Measurements from ENCODE around the gene RALGPS1.

- TF ChIP-seq POLR2AphosphoS5 (IDR thresholded peaks at IDR 0.05) (no peak), CTCF (IDR thresholded peaks at IDR 0.05) (peak in 2 of 6 experiments; percentile 12 to 19), POLR2A (IDR thresholded peaks at IDR 0.05) (no peak)
Observed at GRCh38 chr9:126947529-126947928, 32.9 kb downstream of the RALGPS1 start.
